Smooth muscle cell of bladder (primary cell): ENCODE measurements around the gene DNAJC13. TPM values are rescaled to one million over a fixed set of nuclear protein-coding genes. Genes with fewer than 3 reads are reported as not detected.

Experiments used
- total RNA-seq: library from RNA; depleted of rRNA; stranded (reverse); fragments of >200 nt; gene quantifications from 2 replicates; pipeline ENCODE4 v1.2.3, GENCODE V29; 2014

Gene DNAJC13
- total RNA-seq, result 54.3 and 68.1 TPM in 2 replicates

DNA sequence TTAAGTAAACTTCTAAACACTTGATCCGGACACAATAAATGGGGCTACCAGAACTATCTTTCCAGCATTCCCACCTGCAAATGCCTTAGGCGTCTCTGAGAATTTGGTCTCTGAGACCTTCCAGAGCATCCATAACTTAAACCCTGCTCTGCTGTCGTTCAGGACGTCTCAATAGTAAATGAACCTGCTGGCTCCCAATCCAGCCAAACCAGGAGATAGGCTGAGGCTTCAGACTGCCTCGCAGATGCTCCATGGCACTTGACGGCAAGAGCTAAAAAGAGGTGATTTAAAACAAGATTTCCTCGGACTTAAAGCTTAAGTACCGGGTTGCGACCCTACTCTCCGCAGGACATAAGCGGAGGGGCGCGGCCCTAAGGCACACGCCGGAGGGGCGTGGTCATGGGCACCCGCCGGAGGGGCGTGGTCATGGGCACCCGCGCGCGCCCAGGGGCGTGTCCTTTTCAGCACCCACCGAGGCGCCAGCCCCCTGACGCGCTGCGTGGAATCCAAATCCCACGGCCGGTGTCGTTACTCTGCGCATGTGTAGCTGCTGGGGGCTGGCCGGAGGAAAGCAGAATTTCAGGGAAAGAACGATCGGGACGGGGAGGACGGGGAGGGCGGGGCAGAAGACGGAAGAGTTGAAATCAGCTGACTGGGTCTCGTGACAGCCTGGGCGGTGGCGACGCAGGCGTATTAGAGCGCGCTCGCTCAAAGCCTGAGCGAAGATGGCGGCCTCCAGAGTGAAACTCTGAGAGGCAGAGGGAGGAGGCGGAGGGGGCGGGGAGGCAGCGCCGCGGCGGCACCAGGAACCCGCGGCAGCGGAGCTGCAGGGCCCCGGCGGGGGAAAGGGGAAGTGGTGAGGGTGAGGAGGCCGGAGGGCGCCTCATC is at the start of gene DNAJC13:
DNAJC13 (plus strand) TSS at position 696 of the 888 bp plus-strand sequence. CDS start 17,049 bp downstream, outside the sequence.

Other genes starting within 250 kb of the DNAJC13 start
- gene ACP3, start 100.1 kb upstream of the DNAJC13 start, total RNA-seq, result 1.2 and 1.3 TPM in 2 replicates
- gene ACKR4, start 179.8 kb downstream of the DNAJC13 start, total RNA-seq, result 1.4 and 2.0 TPM in 2 replicates
- gene ACAD11, start 242.3 kb downstream of the DNAJC13 start, total RNA-seq, result 36.4 and 43.7 TPM in 2 replicates
- gene UBA5, start 242.8 kb downstream of the DNAJC13 start, total RNA-seq, result 41.0 and 44.5 TPM in 2 replicates